Body of pancreas (tissue), 4 donors: ENCODE measurements around the gene PRR5L. TPM values are rescaled to one million over a fixed set of nuclear protein-coding genes. Genes with fewer than 3 reads are reported as not detected.

Experiments used
- ATAC-seq: fragments of 150-250 bp; one replicate; pipeline ENCODE4 v1.9.1; 2016
- DNase-seq, 4 donors: peaks; one replicate each; pipeline ENCODE4 v3.0.0-alpha.2; 2019
- H3K27ac ChIP-seq, 4 donors: fragments of 200-600 bp; sonication (generic); 1 replicate in 3 of 4; 2 replicates in 1 of 4; pipeline versions ENCODE4 v1.5.1 to v1.6.1; 2016 to 2019; ENCODE audit warnings: mild to moderate bottlenecking in 1 of 4, mixed read lengths in 1 of 4, moderate library complexity in 1 of 4
- H3K27me3 ChIP-seq, 2 donors: fragments of 200-600 bp; sonication (generic); one replicate each; pipeline ENCODE4 v1.6.0; 2016; ENCODE audit warnings: mild to moderate bottlenecking in 1 of 2
- H3K36me3 ChIP-seq, 2 donors: fragments of 200-600 bp; sonication (generic); replicated peaks in 1 of 2; 2 replicates each; pipeline ENCODE4 v1.5.1; 2016; ENCODE audit warnings: low read depth in 2 of 2; ENCODE audit not compliant: insufficient read depth in 1 of 2
- H3K4me1 ChIP-seq: fragments of 200-600 bp; sonication (generic); one replicate; pipeline ENCODE4 v1.6.0; 2016
- H3K4me3 ChIP-seq, 2 donors: fragments of 200-600 bp; sonication (generic); 1 replicate in 1 of 2; 2 replicates in 1 of 2; pipeline ENCODE4 v1.5.1; 2016 to 2019
- H3K9me3 ChIP-seq, 3 donors: fragments of 200-600 bp; sonication (generic); 1 replicate in 2 of 3; 2 replicates in 1 of 3; pipeline ENCODE4 v1.5.1; 2016
- POLR2A ChIP-seq, 3 donors: fragments of 450-650 bp; IDR thresholded peaks; one replicate each; pipeline ENCODE4 v1.6.1; 2016; ENCODE audit warnings: antibody characterized with exemption in 3 of 3, mild to moderate bottlenecking in 2 of 3
- WGBS, 2 donors: methylation state at CpG; one replicate each; pipeline ENCODE4 v1.1.5; 2017; 5-methylcytosine and 5-hydroxymethylcytosine counted together
- intact Hi-C: fragments of 100-400 bp; cut with DNase I; formaldehyde crosslinking; loops from one replicate; pipeline ENCODE4 v1.15.1; 2023
- total RNA-seq, 2 donors: library from RNA; depleted of rRNA; stranded (reverse); fragments of >200 nt; gene quantifications; one replicate each; pipeline ENCODE4 v1.1.0, GENCODE V29; 2016
- TF ChIP-seq, protein P1 (sequence below), 7 experiments: fragments of 450-650 bp in 4 of 7; fragments of 200-600 bp in 3 of 7; sonication (generic) in 3 of 7; IDR thresholded peaks; one replicate each; pipeline ENCODE4 v1.5.1; 2016 to 2019; ENCODE audit warnings: antibody characterized with exemption in 7 of 7

The PRR5L gene
- total RNA-seq, 2 donors from 2014 or later, result 2.6 to 3.0 TPM

DNA sequence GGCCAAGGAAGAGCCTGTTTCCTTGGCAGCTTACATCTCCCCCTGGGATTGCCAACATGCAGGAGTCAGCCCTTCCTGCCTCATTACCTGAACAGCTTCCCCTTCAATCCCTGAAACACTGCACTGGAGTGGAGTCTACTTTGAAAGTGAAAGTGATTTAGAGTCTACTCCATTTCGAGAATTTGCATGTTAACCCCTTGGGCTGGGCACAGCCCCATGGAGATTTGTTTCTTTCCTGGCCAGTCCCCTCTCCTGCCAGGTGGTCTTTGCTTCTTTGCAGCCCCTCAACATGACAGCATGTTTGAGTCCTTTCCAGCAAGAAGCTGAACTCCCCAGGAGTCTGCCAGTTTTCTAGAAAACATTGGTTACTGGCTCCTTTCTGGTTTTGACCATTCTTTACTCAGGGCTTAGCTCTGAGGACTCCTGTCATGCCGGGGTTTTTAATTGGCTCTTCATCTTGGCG is 154.1 kb downstream of the PRR5L start:
- Histone ChIP-seq H3K9me3 (no peaks in the 10 kb centered on the region), H3K27me3 (no peaks in the 10 kb centered on the region), H3K36me3 (no peaks in the 10 kb centered on the region), H3K4me3 (no peak overlapping the region), H3K4me1 (peaks cover 33% of the 10 kb centered on the region), H3K27ac (peak overlapping the region in 2 of 4 donors; percentile 32 to 55)
- intact Hi-C loops, result no loop called here
- DNase-seq (no peak), ATAC-seq (peak; percentile 63)
- TF ChIP-seq, protein P1, sequence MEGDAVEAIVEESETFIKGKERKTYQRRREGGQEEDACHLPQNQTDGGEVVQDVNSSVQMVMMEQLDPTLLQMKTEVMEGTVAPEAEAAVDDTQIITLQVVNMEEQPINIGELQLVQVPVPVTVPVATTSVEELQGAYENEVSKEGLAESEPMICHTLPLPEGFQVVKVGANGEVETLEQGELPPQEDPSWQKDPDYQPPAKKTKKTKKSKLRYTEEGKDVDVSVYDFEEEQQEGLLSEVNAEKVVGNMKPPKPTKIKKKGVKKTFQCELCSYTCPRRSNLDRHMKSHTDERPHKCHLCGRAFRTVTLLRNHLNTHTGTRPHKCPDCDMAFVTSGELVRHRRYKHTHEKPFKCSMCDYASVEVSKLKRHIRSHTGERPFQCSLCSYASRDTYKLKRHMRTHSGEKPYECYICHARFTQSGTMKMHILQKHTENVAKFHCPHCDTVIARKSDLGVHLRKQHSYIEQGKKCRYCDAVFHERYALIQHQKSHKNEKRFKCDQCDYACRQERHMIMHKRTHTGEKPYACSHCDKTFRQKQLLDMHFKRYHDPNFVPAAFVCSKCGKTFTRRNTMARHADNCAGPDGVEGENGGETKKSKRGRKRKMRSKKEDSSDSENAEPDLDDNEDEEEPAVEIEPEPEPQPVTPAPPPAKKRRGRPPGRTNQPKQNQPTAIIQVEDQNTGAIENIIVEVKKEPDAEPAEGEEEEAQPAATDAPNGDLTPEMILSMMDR (IDR thresholded peaks at IDR 0.05), result no peak
- no peak for TF ChIP-seq POLR2A (IDR thresholded peaks at IDR 0.05)
- WGBS, 2 donors, result 40 to 49% methylated on average over 3 of the region's 3 CpGs

DNA sequence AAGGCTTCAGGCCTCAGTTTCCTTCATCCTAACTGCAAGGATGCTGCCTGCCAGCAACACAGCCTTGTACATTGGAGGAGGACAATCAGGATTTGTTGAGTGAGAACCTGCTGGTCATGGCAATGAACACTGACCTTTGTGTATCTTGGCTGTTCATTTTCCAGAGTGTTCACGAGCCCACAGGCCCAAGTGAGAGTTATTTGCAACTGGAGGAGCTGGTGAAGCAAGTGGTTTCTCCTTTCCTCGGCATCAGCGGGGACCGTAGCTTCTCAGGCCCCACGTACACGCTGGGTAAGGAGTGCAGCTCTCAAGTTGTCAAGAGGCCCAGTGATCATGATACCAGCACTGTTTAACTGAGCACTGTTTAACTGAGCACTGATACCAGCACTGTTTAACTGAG is 155.0 kb downstream of the PRR5L start:
- intact Hi-C loops, result no loop called here
- DNase-seq, result no peak
- no peak overlapping the region for H3K4me3 ChIP-seq
- no peaks in the 10 kb centered on the region for H3K27me3 ChIP-seq
- no peak for ATAC-seq
- no peaks in the 10 kb centered on the region for H3K9me3 ChIP-seq
- TF ChIP-seq, protein P1 (IDR thresholded peaks at IDR 0.05), result no peak
- no peak for TF ChIP-seq POLR2A (IDR thresholded peaks at IDR 0.05)
- no peak overlapping the region for H3K27ac ChIP-seq
- 90 to 94% methylated on average over 6 of the region's 6 CpGs for WGBS, 2 donors
- H3K4me1 ChIP-seq, result peaks cover 33% of the 10 kb centered on the region
- H3K36me3 ChIP-seq, result no peaks in the 10 kb centered on the region

DNA sequence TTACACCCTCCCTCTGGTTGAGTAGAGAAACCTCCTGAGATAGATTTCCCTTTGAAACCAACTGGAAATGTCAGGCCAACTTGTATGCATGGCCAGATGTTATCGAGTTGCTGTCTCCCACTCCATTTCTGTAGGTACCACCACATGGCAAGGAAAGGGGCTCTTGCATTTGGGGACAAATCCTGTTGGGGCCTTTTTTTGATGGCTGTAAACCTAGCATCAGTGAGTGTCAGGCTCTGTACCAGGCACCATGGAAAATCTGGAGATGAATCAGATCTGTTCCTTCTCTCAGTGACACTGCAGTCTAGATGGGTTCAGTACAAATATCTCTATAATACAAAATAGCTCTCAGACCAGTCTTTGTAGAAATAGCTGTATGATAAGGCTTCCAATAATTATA is 155.6 kb downstream of the PRR5L start:
- Histone ChIP-seq H3K27ac (no peak overlapping the region), H3K4me3 (no peak overlapping the region), H3K36me3 (no peaks in the 10 kb centered on the region), H3K27me3 (no peaks in the 10 kb centered on the region), H3K4me1 (peaks cover 29% of the 10 kb centered on the region), H3K9me3 (no peaks in the 10 kb centered on the region)
- TF ChIP-seq, protein P1 (IDR thresholded peaks at IDR 0.05), result no peak
- DNase-seq, result no peak
- ATAC-seq, result no peak
- intact Hi-C loops, result no loop called here
- WGBS, 2 donors, result 81 to 87% methylated on average over 1 of the region's 1 CpG

DNA sequence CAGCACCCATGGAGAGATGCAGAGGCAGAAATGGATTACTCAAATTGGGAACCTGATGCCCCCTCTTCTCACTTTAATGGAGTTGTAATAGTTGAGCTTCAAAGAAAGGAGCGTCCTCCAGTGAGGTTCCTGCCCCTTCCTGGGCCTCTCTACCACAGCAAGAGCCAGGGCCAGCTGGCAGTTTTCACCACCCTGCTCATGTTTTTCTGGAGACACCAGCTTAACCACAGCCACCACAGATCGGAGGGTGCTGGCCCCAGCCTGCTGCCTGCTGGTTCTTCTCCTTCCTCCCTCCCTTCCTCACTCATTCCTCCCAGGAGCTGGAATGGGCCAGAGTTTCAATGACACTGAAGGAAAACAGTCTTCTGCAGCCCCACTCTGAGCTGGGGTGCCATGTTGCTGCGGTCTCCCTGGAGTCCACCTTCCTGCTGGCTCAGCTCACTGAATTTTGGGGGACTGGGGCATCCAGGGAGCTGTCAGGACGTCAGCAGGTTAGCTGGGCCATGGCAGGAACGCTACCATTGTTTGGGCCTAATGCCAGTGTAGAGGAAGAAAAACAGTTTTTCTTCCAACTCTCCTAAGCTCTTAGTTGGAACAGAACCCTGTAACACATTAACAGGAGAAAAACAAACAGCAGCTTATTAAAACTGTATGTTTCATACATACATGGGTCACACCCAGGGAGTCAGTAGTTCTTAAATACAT is 156.3 kb downstream of the PRR5L start:
- no peak for ATAC-seq
- no peak for DNase-seq
- Histone ChIP-seq H3K27me3 (no peaks in the 10 kb centered on the region), H3K4me3 (no peak overlapping the region), H3K9me3 (no peaks in the 10 kb centered on the region), H3K36me3 (no peaks in the 10 kb centered on the region), H3K27ac (peak overlapping the region in 1 of 4 donors; percentile 22), H3K4me1 (peaks cover 22% of the 10 kb centered on the region)
- 57 to 66% methylated on average over 5 of the region's 5 CpGs for WGBS, 2 donors
- intact Hi-C loops, result no loop called here
- TF ChIP-seq POLR2A (IDR thresholded peaks at IDR 0.05), result no peak
- TF ChIP-seq, protein P1 (IDR thresholded peaks at IDR 0.05), result no peak

DNA sequence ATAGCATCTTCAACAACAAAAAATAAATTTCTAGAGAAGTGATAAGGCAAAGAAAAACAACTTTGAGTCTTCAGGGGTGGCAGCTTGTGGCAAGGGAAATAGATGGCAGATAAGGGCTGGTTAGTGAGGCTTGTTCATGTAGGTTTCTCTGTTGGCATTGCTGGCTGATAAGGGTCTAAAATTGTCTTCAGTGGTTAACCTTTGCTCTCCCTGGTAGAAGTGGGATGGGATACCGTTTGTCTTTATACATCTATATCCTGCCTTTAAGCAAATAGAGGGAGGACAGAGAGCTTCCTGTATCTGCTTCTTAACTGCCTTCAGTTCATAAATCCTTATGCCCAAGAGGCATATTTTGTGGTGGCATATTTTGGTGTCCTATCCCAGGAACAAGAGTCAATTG is 156.9 kb downstream of the PRR5L start:
- WGBS, 2 donors, result 13 to 26% methylated on average over 1 of the region's 1 CpG
- intact Hi-C loops, result no loop called here

More for the DNA sequence above, 156.9 kb downstream of the PRR5L start:
- no peaks in the 10 kb centered on the region for H3K36me3 ChIP-seq
- DNase-seq, result no peak
- no peak overlapping the region for H3K27ac ChIP-seq
- H3K27me3 ChIP-seq, result no peaks in the 10 kb centered on the region
- no peak for ATAC-seq
- peaks cover 16% of the 10 kb centered on the region for H3K4me1 ChIP-seq
- no peaks in the 10 kb centered on the region for H3K9me3 ChIP-seq
- no peak overlapping the region for H3K4me3 ChIP-seq
- no peak for TF ChIP-seq POLR2A (IDR thresholded peaks at IDR 0.05)
- TF ChIP-seq, protein P1 (IDR thresholded peaks at IDR 0.05), result no peak
